Osteocyte (in vitro differentiated cells): ENCODE results near the gene UST. TPM values are rescaled to one million over a fixed set of nuclear protein-coding genes. Genes with fewer than 3 reads are reported as not detected.

Experiments
- DNase-seq: peaks from one replicate; pipeline ENCODE4 v3.0.0; 2021; ENCODE audit warnings: mixed read lengths; ENCODE audit not compliant: unreplicated experiment; ENCODE audit errors: extremely low spot score
- H3K27ac Mint-ChIP-seq: one replicate; pipeline ENCODE4 v1.8.0; 2021; ENCODE audit warnings: mild to moderate bottlenecking, mixed read lengths; ENCODE audit not compliant: unreplicated experiment
- H3K27me3 Mint-ChIP-seq: one replicate; pipeline ENCODE4 v1.8.0; 2021; ENCODE audit warnings: mixed read lengths; ENCODE audit not compliant: unreplicated experiment
- H3K36me3 Mint-ChIP-seq: one replicate; pipeline ENCODE4 v1.8.0; 2021; ENCODE audit warnings: mixed read lengths; ENCODE audit not compliant: unreplicated experiment
- H3K4me1 Mint-ChIP-seq: one replicate; pipeline ENCODE4 v1.8.0; 2021; ENCODE audit warnings: mixed read lengths; ENCODE audit not compliant: unreplicated experiment
- H3K4me3 Mint-ChIP-seq: one replicate; pipeline ENCODE4 v1.8.0; 2021; ENCODE audit warnings: mild to moderate bottlenecking, moderate library complexity, mixed read lengths; ENCODE audit not compliant: unreplicated experiment
- H3K9me3 Mint-ChIP-seq: one replicate; pipeline ENCODE4 v1.8.0; 2021; ENCODE audit warnings: mixed read lengths; ENCODE audit not compliant: unreplicated experiment
- CTCF ChIP-seq: fragments of 200-600 bp; sonication (generic); IDR thresholded peaks from 2 replicates; pipeline ENCODE4 v1.5.0; 2021; ENCODE audit warnings: antibody characterized with exemption, mild to moderate bottlenecking, moderate library complexity
- total RNA-seq: library from RNA; stranded (reverse); gene quantifications from 2 replicates; pipeline ENCODE4 v1.2.1, GENCODE V29; 2021

The UST gene
- total RNA-seq, 1 donor from 2014 or later: 15.7 TPM

GRCh38 chr6:148709577-148709976 lies 37.3 kb upstream of the UST start:
- TF ChIP-seq CTCF: no peak
- Mint-ChIP-seq H3K4me3 (no peak overlapping the region), H3K9me3 (peaks cover 15% of the 10 kb centered on the region), H3K36me3 (peaks cover 5% of the 10 kb centered on the region), H3K27ac (no peak overlapping the region), H3K4me1 (peaks cover 25% of the 10 kb centered on the region), H3K27me3 (no peaks in the 10 kb centered on the region)
- DNase-seq: no peak

- Mint-ChIP-seq H3K4me3 (no peak overlapping the region), H3K27me3 (no peaks in the 10 kb centered on the region), H3K36me3 (peaks cover 5% of the 10 kb centered on the region), H3K4me1 (peaks cover 25% of the 10 kb centered on the region), H3K27ac (no peak overlapping the region), H3K9me3 (peaks cover 15% of the 10 kb centered on the region)
- TF ChIP-seq CTCF: no peak
- DNase-seq: no peak
Observed at GRCh38 chr6:148711833-148712654, 34.8 kb upstream of the UST start.

- TF ChIP-seq CTCF: no peak
Observed at GRCh38 chr6:148713033-148713738, 33.6 kb upstream of the UST start.

GRCh38 chr6:148713921-148714320 lies 32.9 kb upstream of the UST start:
- H3K36me3 Mint-ChIP-seq: peaks cover 5% of the 10 kb centered on the region
- no peak overlapping the region for H3K27ac Mint-ChIP-seq
- peaks cover 19% of the 10 kb centered on the region for H3K4me1 Mint-ChIP-seq
- no peaks in the 10 kb centered on the region for H3K27me3 Mint-ChIP-seq
- TF ChIP-seq CTCF: no peak
- no peak for DNase-seq
- peaks cover 15% of the 10 kb centered on the region for H3K9me3 Mint-ChIP-seq
- H3K4me3 Mint-ChIP-seq: no peak overlapping the region

More at GRCh38 chr6:148713033-148713738, 33.6 kb upstream of the UST start:
- H3K27me3 Mint-ChIP-seq: no peaks in the 10 kb centered on the region
- DNase-seq: no peak
- peaks cover 25% of the 10 kb centered on the region for H3K4me1 Mint-ChIP-seq
- peaks cover 15% of the 10 kb centered on the region for H3K9me3 Mint-ChIP-seq
- no peak overlapping the region for H3K4me3 Mint-ChIP-seq
- H3K27ac Mint-ChIP-seq: no peak overlapping the region
- peaks cover 5% of the 10 kb centered on the region for H3K36me3 Mint-ChIP-seq

- Mint-ChIP-seq H3K27me3 (peaks cover 6% of the 10 kb centered on the region), H3K4me1 (peaks cover 4% of the 10 kb centered on the region), H3K36me3 (peaks cover 5% of the 10 kb centered on the region), H3K4me3 (no peak overlapping the region), H3K9me3 (peaks cover 15% of the 10 kb centered on the region), H3K27ac (no peak overlapping the region)
- TF ChIP-seq CTCF: no peak
- no peak for DNase-seq
Observed at GRCh38 chr6:148716811-148717210, 30.0 kb upstream of the UST start.
